ENCODE measurements around the gene RXYLT1. TPM values are rescaled to one million over a fixed set of nuclear protein-coding genes. Genes with fewer than 3 reads are reported as not detected.
"Not testable (repeated sequence)": the region's sequence is repeated elsewhere in the genome, so short reads cannot be mapped to it uniquely, and the experiment has no call there.

The RXYLT1 gene
- polyA plus RNA-seq, 1 donor, result 17.5 TPM

GRCh38 chr12:63802012-63802608 lies 22.4 kb downstream of the RXYLT1 start:
- DNase-seq (ENCODE audit: low read depth), result no peak

- DNase-seq (ENCODE audit: low read depth), result no peak
Observed at GRCh38 chr12:63804746-63805145, 25.0 kb downstream of the RXYLT1 start.

DNA sequence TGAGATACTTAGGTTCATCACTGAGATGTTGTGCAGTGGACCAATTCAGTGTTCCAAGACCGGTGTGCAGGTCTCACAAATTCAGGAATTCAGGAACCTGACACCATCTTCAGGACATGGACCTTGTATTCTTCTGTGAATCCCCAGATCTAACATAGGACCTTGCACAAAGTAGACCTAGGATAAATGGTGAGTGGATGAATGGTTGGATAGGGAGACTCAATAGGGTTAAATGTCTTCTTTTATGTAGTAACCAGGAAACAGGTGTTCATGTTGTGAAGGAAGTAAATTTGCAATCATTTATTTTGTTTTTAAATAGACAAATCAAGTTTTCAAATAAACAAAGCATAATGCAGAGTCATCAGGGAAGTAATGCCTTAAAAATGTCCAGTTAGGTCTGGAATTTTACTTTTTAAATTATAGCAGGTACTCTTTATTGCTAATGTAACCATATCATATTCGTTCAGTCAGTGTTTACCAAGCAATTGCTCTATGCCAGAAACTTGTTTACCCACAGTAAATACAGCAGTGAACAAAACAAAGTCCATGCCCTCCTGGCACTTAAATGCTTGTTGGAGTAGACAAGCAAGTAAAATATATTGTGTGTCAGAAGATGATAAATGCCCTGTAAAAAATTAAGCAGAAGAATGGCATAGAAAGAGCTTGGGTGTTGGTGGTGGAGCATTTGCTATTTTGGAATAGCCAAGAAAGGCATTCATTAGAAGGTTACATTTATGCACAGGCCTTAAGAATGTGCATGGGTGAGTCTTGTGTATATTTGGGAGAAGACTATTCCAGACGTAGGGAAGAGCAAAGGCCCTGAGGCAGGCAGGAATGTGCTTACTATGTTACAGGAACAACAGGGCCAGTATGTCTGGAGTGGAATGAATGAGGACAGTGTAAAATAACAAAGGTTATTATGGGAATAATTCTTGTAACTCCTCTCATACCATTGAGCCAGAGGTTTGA lies 26.3 kb downstream of the RXYLT1 start:
- DNase-seq (ENCODE audit: low read depth), result no peak

DNA sequence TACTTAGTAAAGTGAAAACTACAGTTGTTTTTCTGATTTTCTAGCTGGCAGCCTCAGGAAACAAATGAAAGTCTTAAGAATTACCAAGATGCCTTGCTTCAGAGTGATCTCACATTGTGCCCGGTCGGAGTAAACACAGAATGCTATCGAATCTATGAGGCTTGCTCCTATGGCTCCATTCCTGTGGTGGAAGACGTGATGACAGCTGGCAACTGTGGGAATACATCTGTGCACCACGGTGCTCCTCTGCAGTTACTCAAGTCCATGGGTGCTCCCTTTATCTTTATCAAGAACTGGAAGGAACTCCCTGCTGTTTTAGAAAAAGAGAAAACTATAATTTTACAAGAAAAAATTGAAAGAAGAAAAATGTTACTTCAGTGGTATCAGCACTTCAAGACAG lies 28.9 kb downstream of the RXYLT1 start:
- DNase-seq (ENCODE audit: low read depth), result no peak

DNA sequence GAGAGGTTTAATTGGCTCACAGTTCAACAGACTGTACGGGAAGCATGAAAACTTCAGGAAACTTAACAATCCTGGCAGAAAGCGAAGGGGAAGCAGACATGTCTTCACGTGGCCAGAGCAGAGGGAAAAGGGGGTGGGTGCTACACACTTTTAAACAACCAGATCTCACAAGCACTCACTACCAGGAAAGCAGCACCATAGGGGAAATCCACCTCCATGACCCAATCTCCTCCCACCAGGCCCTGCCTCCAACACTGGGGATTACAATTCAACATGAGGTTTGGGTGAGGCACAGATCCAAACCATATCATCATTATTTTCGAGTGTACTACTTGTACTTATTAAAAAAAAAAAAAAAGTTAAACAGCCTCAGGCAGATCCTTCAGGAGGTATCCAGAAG lies 29.9 kb downstream of the RXYLT1 start:
- DNase-seq (ENCODE audit: low read depth), result no peak

- DNase-seq (ENCODE audit: low read depth), result no peak
Observed at GRCh38 chr12:63811334-63811733, 31.6 kb downstream of the RXYLT1 start.

- DNase-seq (ENCODE audit: low read depth), result no peak
Observed at GRCh38 chr12:63811755-63812154, 32.0 kb downstream of the RXYLT1 start.

- no peak for DNase-seq (ENCODE audit: low read depth)
Observed at GRCh38 chr12:63814146-63814772, 34.5 kb downstream of the RXYLT1 start.

- no peak for DNase-seq (ENCODE audit: low read depth)
Observed at GRCh38 chr12:63815482-63815852, 35.8 kb downstream of the RXYLT1 start.

DNA sequence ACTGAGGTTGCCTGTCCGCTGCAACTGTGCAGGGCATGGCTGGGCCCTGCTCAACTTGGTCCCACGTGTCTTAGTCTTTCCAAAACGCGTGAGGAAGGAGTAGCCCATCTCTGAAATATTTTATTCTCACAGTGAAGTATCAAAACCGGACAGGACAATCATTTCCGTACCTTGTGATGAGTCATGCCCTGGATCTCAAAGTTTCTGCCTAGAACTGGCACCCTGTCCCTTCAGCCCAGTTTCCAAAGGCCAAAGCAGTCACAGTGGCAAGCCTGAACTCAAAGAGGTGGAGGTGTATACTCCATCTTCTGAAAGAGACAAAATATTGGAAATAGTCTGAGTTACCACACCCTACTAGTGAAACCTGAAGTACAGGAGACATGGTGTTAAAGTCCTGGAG lies 36.3 kb downstream of the RXYLT1 start:
- no peak for DNase-seq (ENCODE audit: low read depth)

DNA sequence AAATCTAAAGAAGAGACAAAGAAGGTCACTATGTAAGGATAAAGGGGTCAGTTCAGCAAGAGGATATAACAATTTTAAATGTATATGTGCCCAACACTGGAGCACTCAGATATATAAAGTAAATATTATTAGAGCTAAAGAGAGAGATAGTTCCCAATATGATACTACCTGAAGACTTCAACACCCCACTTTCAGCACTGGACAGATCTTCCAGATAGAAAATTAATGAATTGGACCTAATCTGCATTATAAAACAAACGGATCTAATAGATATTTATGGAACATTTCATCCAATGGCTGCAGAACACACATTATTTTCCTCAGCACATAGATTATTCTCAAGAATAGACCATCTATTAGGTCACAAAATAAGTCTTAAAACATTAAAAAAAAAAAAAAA lies 40.7 kb downstream of the RXYLT1 start:
- no peak for DNase-seq (ENCODE audit: low read depth)

DNA sequence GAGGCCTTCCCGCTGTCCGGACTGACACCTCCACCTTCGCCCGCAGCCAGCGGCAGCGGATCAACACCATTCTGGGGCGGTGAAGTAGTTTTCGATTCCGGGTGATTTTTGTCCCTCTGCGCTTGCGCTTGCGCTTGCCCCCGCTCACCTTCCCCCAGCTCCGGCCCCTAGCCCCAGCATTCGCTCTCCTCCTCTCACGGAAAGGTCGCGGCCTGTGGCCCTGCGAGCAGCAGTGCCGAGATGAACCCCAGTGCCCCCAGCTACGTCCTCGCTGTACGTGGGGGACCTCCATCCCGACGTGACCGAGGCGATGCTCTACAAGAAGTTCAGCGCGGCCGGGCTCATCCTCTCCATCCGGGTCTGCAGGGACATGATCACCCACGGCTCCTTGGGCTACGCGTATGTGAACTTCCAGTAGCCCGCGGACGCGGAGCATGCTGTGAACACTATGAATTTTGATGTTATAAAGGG lies 42.1 kb downstream of the RXYLT1 start:
- no peak for DNase-seq (ENCODE audit: low read depth)

DNA sequence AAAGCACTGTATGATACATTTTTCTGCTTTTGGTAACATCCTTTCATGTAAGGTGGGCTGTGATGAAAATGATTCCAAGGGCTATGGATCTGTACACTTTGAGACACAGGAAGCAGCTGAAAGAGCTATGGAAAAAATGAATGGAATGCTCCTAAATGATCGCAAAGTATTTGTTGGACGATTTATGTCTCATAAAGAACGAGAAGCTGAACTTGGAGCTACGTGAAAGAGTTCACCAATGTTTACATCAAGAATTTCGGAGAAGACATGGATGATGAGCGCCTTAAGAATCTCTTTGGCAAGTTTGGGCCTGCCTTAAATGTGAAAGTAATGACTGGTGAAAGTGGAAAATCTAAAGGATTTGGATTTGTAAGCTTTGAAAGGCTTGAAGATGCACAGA lies 42.6 kb downstream of the RXYLT1 start:
- DNase-seq (ENCODE audit: low read depth), result no peak

GRCh38 chr12:63823040-63823439 lies 43.3 kb downstream of the RXYLT1 start:
- DNase-seq (ENCODE audit: low read depth), result no peak

DNA sequence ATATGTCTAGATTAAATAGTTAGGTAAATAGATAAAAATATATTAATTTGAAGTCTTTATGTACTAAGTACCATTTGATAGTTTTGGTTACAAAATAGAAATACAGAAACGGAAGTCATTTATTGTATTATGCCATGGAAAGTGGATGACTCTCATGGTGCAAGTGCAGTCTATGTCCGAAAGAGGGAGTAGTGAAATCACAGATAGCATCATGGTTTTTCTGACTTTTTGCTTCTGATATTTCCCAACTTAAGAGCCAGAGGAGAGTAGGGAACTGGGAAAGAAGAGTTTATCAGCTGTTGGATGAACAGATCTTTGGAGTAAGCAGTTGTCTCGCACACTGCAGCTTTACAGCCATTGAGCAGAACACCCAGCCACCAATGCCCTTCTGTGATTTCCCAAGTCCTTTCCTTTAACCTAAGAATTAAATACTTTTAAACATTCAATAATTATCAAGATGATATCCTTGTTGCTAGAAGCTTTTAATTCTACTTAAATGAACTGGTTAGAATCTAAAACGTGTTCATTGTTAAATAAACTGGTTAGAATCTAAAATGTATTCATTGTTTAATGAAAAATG lies 46.4 kb downstream of the RXYLT1 start:
- DNase-seq (ENCODE audit: low read depth), result no peak

DNA sequence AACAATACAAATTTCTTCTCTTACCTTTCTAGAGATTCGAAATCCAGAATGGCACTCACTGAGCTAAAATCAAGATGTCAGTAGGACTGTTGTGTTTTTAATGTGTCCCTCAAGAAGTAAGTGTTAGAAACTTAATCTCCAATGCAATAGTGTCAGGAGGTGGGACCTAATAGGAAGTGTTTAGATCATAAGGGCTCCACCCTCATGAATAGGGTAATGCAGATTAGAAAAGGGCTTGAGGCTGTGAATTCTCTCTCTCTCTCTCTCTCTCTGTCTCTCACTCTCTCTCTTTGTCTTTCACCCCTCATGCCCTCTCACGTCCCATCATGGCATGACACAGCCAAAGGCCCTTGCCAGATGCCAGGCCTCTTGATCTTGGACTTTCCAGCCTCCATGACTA lies 49.2 kb downstream of the RXYLT1 start:
- no peak for DNase-seq (ENCODE audit: low read depth)

- no peak for DNase-seq (ENCODE audit: low read depth)
Observed at GRCh38 chr12:63836046-63836445, 56.3 kb downstream of the RXYLT1 start.

- DNase-seq (ENCODE audit: low read depth), result no peak
Observed at GRCh38 chr12:63836936-63837335, 57.2 kb downstream of the RXYLT1 start.

- no peak for DNase-seq (ENCODE audit: low read depth)
Observed at GRCh38 chr12:63838411-63838810, 58.7 kb downstream of the RXYLT1 start.

DNA sequence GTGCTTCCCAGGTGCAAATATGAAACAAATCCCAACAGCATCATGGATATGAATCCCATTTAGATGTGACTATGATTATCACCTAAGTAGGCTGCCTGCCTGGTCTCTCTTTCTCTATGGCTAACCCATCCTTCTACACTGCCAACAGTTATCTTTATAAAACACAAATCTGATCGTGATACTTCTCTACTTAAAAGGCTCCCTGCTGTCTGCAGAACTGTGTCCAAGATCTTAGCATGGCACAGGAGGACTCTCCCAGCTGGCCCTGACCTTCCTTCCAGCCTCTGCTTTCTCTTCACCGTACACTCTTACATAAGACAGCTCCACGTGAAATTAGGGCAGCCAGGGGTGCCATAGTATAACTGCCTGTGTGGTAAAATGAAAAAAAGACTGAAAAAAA lies 61.3 kb downstream of the RXYLT1 start:
- DNase-seq (ENCODE audit: low read depth), result no peak

- no peak for DNase-seq (ENCODE audit: low read depth)
Observed at GRCh38 chr12:63841571-63841970, 61.9 kb downstream of the RXYLT1 start.

DNA sequence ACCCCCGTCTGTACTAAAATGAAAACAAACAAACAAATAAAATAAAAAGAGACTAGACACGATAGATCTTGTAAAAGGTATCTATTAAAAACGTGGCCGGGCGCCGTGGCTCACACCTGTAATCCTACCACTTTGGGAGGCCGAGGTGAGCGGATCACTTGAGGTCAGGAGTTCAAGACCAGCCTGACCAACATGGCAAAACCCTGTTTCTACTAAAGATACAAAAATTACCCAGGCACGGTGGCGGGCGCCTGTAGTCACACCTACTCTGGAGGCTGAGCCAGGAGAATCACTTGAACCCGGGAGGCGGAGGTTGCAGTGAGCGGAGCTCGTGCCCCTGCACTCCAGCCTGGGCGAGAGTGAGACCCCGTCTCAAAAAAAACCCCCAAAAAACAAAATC lies 63.0 kb downstream of the RXYLT1 start:
- DNase-seq (ENCODE audit: low read depth), result not testable (repeated sequence)

Data from forelimb muscle (tissue), 1 donor.